Muscle of back (tissue), 11 donors: ENCODE measurements around the gene GMPR2. TPM values are rescaled to one million over a fixed set of nuclear protein-coding genes. Genes with fewer than 3 reads are reported as not detected.

Experiments used
- DNase-seq, 3 donors: peaks; one replicate each; pipeline versions ENCODE4 v3.0.0 to v3.0.0-alpha.2; 2013
- polyA plus RNA-seq, 10 donors: library from polyadenylated mRNA; unstranded; fragments of 120-200 nt; gene quantifications; one replicate each; pipeline ENCODE4 v1.2.1, GENCODE V29; 2013; ENCODE audit not compliant: insufficient read length in 10 of 10

Gene GMPR2
- polyA plus RNA-seq, 10 donors, result 41.5 to 57.6 (median 50.7) TPM

DNA sequence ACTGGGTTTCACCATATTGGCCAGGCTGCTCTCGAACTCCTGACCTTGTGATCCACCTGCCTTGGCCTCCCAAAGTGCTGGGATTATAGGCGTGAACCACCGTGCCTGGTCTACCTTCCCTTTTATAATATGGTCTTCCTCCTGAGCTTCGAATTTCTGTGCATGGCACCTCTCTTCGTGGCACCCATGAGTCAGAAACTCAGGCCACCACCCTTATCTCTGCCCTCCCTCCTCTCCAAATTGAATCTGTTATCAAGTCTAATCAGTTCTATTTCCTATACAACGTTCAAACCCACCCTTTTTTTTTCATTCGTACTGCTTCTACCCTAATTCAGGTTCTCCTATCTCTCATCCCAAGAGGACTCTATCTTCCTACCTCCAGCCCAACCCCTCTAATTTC, 14.7 kb downstream of the GMPR2 start:
- DNase-seq, result no peak

- DNase-seq, result no peak
Observed at GRCh38 chr14:24249230-24250021, 16.7 kb downstream of the GMPR2 start.

- DNase-seq, result no peak
Observed at GRCh38 chr14:24250354-24250753, 17.6 kb downstream of the GMPR2 start.

GRCh38 chr14:24251880-24252288, 19.2 kb downstream of the GMPR2 start:
- DNase-seq, result no peak

- DNase-seq, result no peak
Observed at GRCh38 chr14:24252289-24253124, 19.8 kb downstream of the GMPR2 start.

- no peak for DNase-seq
Observed at GRCh38 chr14:24253936-24254335, 21.2 kb downstream of the GMPR2 start.

GRCh38 chr14:24254630-24255392, 22.1 kb downstream of the GMPR2 start:
- DNase-seq, result no peak

- no peak for DNase-seq
Observed at GRCh38 chr14:24255438-24255837, 22.7 kb downstream of the GMPR2 start.

DNA sequence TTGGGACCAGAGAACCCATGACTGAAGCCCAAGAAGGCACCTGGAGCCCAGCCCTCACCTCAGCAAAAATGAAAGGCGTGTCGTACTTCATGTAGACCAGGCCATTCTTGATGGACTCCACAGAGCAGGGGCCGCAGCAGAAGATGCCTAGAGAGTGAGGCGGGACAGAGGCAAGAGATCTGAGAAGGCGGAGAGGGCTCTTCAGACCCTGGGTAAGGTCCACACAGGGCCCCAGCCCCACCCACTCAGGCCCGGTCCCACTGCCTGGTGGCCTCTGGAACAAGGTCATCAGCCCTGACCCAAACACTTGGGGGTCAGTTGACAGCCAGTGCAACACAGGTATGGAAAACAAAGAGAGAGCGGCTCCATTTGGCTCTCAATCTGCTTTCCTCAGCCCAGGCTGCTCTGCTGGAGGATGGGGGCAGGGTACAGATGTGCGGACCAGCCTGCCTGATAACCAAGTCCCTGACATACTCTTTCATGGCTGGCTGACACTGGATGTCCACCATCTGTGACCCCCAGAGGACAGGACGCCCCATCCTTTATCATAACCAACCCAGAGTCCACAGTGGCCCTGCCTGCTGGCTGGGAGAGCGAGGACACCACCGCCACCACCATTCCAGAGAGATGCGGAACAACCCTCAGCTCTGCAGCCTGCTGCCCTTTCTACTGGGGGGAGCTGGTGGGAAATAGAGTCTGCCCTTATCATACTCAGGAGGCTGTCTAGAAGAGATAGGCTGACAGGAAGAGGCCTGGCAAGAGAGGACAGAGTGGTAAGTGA, 23.4 kb downstream of the GMPR2 start:
- no peak for DNase-seq

GRCh38 chr14:24256960-24257359, 24.2 kb downstream of the GMPR2 start:
- DNase-seq, result no peak

GRCh38 chr14:24258119-24258518, 25.4 kb downstream of the GMPR2 start:
- no peak for DNase-seq

- no peak for DNase-seq
Observed at GRCh38 chr14:24258548-24259265, 26.0 kb downstream of the GMPR2 start.

- DNase-seq, result peak in 2 of 3 donors; percentile 32 to 34
Observed at GRCh38 chr14:24259282-24260025, 26.7 kb downstream of the GMPR2 start.

DNA sequence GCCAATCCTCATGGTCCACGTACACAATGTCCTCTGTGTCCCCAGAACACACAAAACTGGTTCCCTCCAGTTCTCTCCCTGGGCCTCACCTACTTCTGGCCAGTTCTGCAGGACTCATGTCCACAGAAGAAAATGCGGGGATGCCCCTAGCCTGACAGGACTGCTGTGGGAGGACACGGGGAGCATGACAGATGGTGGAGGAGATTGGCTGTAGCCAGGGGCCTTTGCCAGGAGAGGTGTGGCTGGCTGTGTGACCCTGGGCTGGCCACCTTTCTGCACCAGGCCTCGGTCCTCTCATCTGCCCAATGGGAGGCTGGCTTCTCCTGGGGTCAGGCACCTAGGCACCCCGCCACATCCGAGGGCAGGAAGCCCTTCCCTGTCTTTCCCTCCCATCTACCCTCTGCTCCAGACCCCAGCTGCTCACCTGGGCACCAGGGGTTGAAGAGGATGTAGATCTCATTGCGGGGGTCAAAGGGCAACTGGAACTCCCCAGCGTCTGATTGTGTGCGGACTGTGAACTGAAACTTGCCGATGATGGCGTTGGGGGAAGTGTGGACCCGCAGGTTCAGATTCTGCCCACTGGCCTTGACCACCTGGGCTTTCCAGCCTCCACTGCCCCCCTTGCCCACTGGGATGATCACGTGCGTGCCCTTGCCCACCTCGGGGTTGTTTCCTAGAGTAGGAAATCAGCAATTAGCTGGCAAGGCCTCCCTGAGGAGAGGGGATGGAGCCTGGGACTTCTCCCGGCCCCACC, 27.5 kb downstream of the GMPR2 start:
- no peak for DNase-seq

DNA sequence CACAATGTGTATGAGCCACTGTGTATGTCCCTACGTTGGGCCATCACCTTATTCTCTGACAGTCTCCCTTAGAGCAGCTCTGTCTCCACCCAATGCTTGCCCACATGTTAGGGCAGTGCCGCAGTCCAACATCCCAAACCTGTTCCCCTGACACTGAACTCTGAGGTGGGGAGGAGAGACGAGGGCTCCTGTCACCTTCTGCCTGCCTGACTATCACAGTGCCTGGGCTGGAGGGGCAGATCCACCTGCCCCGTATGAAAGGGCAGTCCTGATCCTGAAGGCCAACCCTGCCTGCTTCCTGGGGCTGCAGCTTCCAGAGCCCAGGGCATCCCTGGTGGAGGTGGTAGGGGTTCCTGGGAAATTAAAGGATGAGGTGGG, 28.0 kb downstream of the GMPR2 start:
- DNase-seq, result no peak

DNA sequence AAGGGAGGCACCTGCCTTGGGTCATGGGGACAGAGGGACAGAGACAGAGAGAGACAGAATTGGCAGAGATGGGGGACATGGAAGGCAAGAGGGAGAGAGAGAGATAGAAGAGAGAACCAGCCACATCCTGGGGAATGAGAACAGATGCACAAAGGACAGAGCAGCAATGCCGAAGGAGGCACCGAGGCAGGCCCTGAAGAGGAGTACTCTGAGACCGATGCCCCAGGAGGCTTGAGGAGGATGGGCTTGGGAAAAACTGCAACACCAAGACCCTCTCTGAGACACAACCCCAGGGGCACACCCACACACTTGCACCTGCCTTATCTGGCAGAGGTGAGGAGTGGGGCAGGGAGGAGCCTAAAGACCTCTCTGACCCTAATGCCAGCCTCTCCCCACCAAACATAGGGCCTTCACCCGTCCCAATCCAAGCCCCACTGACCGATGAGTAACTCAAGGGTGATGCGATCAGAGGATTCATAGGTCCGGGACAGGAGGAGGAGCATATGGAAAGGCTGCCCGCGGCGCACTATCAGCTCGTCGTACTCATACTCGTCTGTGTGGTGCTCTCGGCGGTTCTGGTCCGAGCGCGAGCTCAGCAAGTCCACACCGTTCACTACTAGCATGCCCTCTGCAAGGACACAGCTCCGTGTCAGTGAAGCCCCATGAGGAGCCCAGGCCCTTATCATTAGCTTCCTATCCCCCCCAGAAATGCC, 28.7 kb downstream of the GMPR2 start:
- DNase-seq, result no peak

- DNase-seq, result no peak
Observed at GRCh38 chr14:24261969-24262327, 29.2 kb downstream of the GMPR2 start.

GRCh38 chr14:24262821-24263733, 30.3 kb downstream of the GMPR2 start, which contains the start of gene TGM1:
TGM1 (minus strand) TSS chr14:24263177; CDS start chr14:24262352, 825 bp downstream.
- no peak for DNase-seq
